Measurements from ENCODE around the gene B3GNT7.

The B3GNT7 gene

GRCh38 chr2:231388725-231389346 lies 6.7 kb upstream of the B3GNT7 start:
- Histone ChIP-seq H3F3A (ENCODE audit: low read depth) (no peaks in the 10 kb centered on the region), H3K27me3 (ENCODE audit: insufficient read depth, low read length, poor library complexity, severe bottlenecking) (no peaks in the 10 kb centered on the region), H4K20me1 (ENCODE audit: insufficient read depth, low read length, poor library complexity, severe bottlenecking) (no peaks in the 10 kb centered on the region), H3K9ac (ENCODE audit: low read depth, low read length, poor library complexity, severe bottlenecking) (peak overlapping the region; percentile 27), H3K9me3 (ENCODE audit: insufficient read depth, low read depth, low read length) (peaks cover 7% of the 10 kb centered on the region; the same call in 1 of the 2 replicates), H3K79me2 (ENCODE audit: insufficient read depth, low read length) (peaks cover 1% of the 10 kb centered on the region; the same call in 1 of the 2 replicates), H3K9me2 (replicated peaks; ENCODE audit: low read depth, low read length) (no peaks in the 10 kb centered on the region), H2AFZ (ENCODE audit: low read length) (no peak overlapping the region), H3K4me2 (ENCODE audit: low read depth, low read length, poor library complexity, severe bottlenecking) (no peak overlapping the region), H3K36me3 (ENCODE audit: insufficient read depth, low read length) (no peaks in the 10 kb centered on the region), H3K4me1 (ENCODE audit: insufficient read depth, low read length, poor library complexity, severe bottlenecking) (peaks cover 79% of the 10 kb centered on the region), H3K4me3 (ENCODE audit: low read length, poor library complexity, severe bottlenecking) (no peak overlapping the region)
- TF ChIP-seq EZH2phosphoT487 (IDR thresholded peaks at IDR 0.05; ENCODE audit: borderline replicate concordance) = no peak
- no peak for TF ChIP-seq CTCF (conservative IDR thresholded peaks at IDR 0.05; ENCODE audit: low read length)

GRCh38 chr2:231390667-231391066 lies 4.8 kb upstream of the B3GNT7 start:
- H3K27me3 ChIP-seq (ENCODE audit: insufficient read depth, low read length, poor library complexity, severe bottlenecking) = no peaks in the 10 kb centered on the region
- no peak overlapping the region for H3K4me3 ChIP-seq (ENCODE audit: low read length, poor library complexity, severe bottlenecking)
- peaks cover 84% of the 10 kb centered on the region for H3K4me1 ChIP-seq (ENCODE audit: insufficient read depth, low read length, poor library complexity, severe bottlenecking)
- H3K9me2 ChIP-seq (replicated peaks; ENCODE audit: low read depth, low read length) = no peaks in the 10 kb centered on the region
- no peaks in the 10 kb centered on the region for H4K20me1 ChIP-seq (ENCODE audit: insufficient read depth, low read length, poor library complexity, severe bottlenecking)
- peak overlapping the region; percentile 83 for H3K9ac ChIP-seq (ENCODE audit: low read depth, low read length, poor library complexity, severe bottlenecking)
- TF ChIP-seq CTCF (conservative IDR thresholded peaks at IDR 0.05; ENCODE audit: low read length) (no peak), EZH2phosphoT487 (IDR thresholded peaks at IDR 0.05; ENCODE audit: borderline replicate concordance) (no peak)
- no peak overlapping the region for H3K4me2 ChIP-seq (ENCODE audit: low read depth, low read length, poor library complexity, severe bottlenecking)
- H2AFZ ChIP-seq (ENCODE audit: low read length) = no peak overlapping the region
- no peaks in the 10 kb centered on the region for H3F3A ChIP-seq (ENCODE audit: low read depth)
- no peaks in the 10 kb centered on the region for H3K9me3 ChIP-seq (ENCODE audit: insufficient read depth, low read depth, low read length)
- H3K36me3 ChIP-seq (ENCODE audit: insufficient read depth, low read length) = no peaks in the 10 kb centered on the region
- peaks cover 3% of the 10 kb centered on the region; the same call in 1 of the 2 replicates for H3K79me2 ChIP-seq (ENCODE audit: insufficient read depth, low read length)

GRCh38 chr2:231391981-231392380 lies 3.5 kb upstream of the B3GNT7 start:
- H3F3A ChIP-seq (ENCODE audit: low read depth) = no peaks in the 10 kb centered on the region
- H3K9me3 ChIP-seq (ENCODE audit: insufficient read depth, low read depth, low read length) = no peaks in the 10 kb centered on the region
- no peaks in the 10 kb centered on the region for H3K36me3 ChIP-seq (ENCODE audit: insufficient read depth, low read length)
- H3K79me2 ChIP-seq (ENCODE audit: insufficient read depth, low read length) = peaks cover 3% of the 10 kb centered on the region; the same call in 1 of the 2 replicates
- H3K9ac ChIP-seq (ENCODE audit: low read depth, low read length, poor library complexity, severe bottlenecking) = peak overlapping the region; percentile 83
- no peaks in the 10 kb centered on the region for H3K9me2 ChIP-seq (replicated peaks; ENCODE audit: low read depth, low read length)
- peak overlapping the region; percentile 13 for H3K4me3 ChIP-seq (ENCODE audit: low read length, poor library complexity, severe bottlenecking)
- no peaks in the 10 kb centered on the region for H3K27me3 ChIP-seq (ENCODE audit: insufficient read depth, low read length, poor library complexity, severe bottlenecking)
- H2AFZ ChIP-seq (ENCODE audit: low read length) = no peak overlapping the region
- H3K4me2 ChIP-seq (ENCODE audit: low read depth, low read length, poor library complexity, severe bottlenecking) = peak overlapping the region; percentile 83
- TF ChIP-seq CTCF (conservative IDR thresholded peaks at IDR 0.05; ENCODE audit: low read length) (no peak), EZH2phosphoT487 (IDR thresholded peaks at IDR 0.05; ENCODE audit: borderline replicate concordance) (no peak)
- H3K4me1 ChIP-seq (ENCODE audit: insufficient read depth, low read length, poor library complexity, severe bottlenecking) = peaks cover 71% of the 10 kb centered on the region
- no peaks in the 10 kb centered on the region for H4K20me1 ChIP-seq (ENCODE audit: insufficient read depth, low read length, poor library complexity, severe bottlenecking)

Measured in Loucy (cell line).